Left colon (tissue), 2 donors: Measurements from ENCODE around the gene ALDH6A1. TPM values are rescaled to one million over a fixed set of nuclear protein-coding genes. Genes with fewer than 3 reads are reported as not detected.

Source experiments
- ATAC-seq: fragments of 200-7000 bp; cut with Tn5 transposase; one replicate; pipeline ENCODE4 v1.9.1; 2020; ENCODE audit warnings: mild to moderate bottlenecking, moderate library complexity
- DNase-seq, 2 donors: peaks; one replicate each; pipeline ENCODE4 v3.0.0-alpha.2; 2020
- intact Hi-C, 2 donors: fragments of 100-400 bp; cut with DNase I in 1 of 2; cut with micrococcal nuclease in 1 of 2; formaldehyde crosslinking; loops; one replicate each; pipeline versions ENCODE4 v1.11.2 to v1.14.0; 2022; cut with DNase I, micrococcal nuclease
- total RNA-seq, 2 donors: library from RNA; stranded (reverse); fragmentation: NEBNext Ultra II Directional; extraction: Animal tissue kit (Norgen Biotek cat#: 25700); gene quantifications; one replicate each; pipeline ENCODE4 v1.2.1, GENCODE V29; 2021
- donor health status: DM: no; HTN: no; CAD: no.
- donor health status: DM: yes; HTN: yes; CAD: no.

Gene ALDH6A1
- total RNA-seq, 2 donors from 2014 or later: 29.4 to 47.1 TPM

- DNase-seq (no peak), ATAC-seq (no peak)
- intact Hi-C loops: no loop called here
These were observed 19.8 kb downstream of the ALDH6A1 start for GRCh38 chr14:74064426-74064825.

GRCh38 chr14:74062809-74063150 is 21.5 kb downstream of the ALDH6A1 start:
- intact Hi-C loops: no loop called here
- ATAC-seq: no peak

GRCh38 chr14:74049876-74050495 is 34.3 kb downstream of the ALDH6A1 start:
- DNase-seq (no peak), ATAC-seq (no peak)
- intact Hi-C loops: no loop called here

More at GRCh38 chr14:74062809-74063150, 21.5 kb downstream of the ALDH6A1 start:
- DNase-seq: no peak

GRCh38 chr14:74048281-74048680 is 36.0 kb downstream of the ALDH6A1 start:
- DNase-seq (no peak), ATAC-seq (no peak)
- intact Hi-C loops: no loop called here

- no peak for DNase-seq
- no peak for ATAC-seq
- intact Hi-C loops: no loop called here
These were observed 38.7 kb downstream of the ALDH6A1 start for GRCh38 chr14:74045522-74045921.

GRCh38 chr14:74042296-74042695 is 42.0 kb downstream of the ALDH6A1 start:
- intact Hi-C loops: no loop called here
- DNase-seq (no peak), ATAC-seq (peak; percentile 68)

- ATAC-seq (peak; percentile 76), DNase-seq (no peak)
- intact Hi-C loops: no loop called here
These were observed 46.0 kb downstream of the ALDH6A1 start for GRCh38 chr14:74038020-74038859.

GRCh38 chr14:74035556-74035955 is 48.7 kb downstream of the ALDH6A1 start:
- intact Hi-C loops: no loop called here
- ATAC-seq: no peak
- no peak for DNase-seq

GRCh38 chr14:74034572-74034971 is 49.7 kb downstream of the ALDH6A1 start:
- ATAC-seq (no peak), DNase-seq (no peak)
- intact Hi-C loops: no loop called here

GRCh38 chr14:74029136-74029535 is 55.1 kb downstream of the ALDH6A1 start:
- intact Hi-C loops: no loop called here
- DNase-seq (no peak), ATAC-seq (no peak)

- DNase-seq (no peak), ATAC-seq (no peak)
- intact Hi-C loops: no loop called here
These were observed 61.9 kb downstream of the ALDH6A1 start for GRCh38 chr14:74022346-74022745.

GRCh38 chr14:74019408-74020137 is 64.7 kb downstream of the ALDH6A1 start:
- ATAC-seq: no peak
- no peak for DNase-seq
- intact Hi-C loops: no loop called here

GRCh38 chr14:74018586-74019407 is 65.5 kb downstream of the ALDH6A1 start, which contains the start of the genes BBOF1 and ENTPD5:
TSS of gene BBOF1 (plus strand) at chr14:74019349. CDS start at chr14:74019479, 130 bp downstream.
TSS of gene ENTPD5 (minus strand) at chr14:74019288. CDS start at chr14:73988102, 31,186 bp downstream.
- intact Hi-C loops: no loop called here
- ATAC-seq (peak; percentile 92), DNase-seq (peak; percentile 81 to 87)

- DNase-seq (no peak), ATAC-seq (peak; percentile 31)
These were observed 66.1 kb downstream of the ALDH6A1 start for GRCh38 chr14:74018174-74018585.

GRCh38 chr14:74015963-74016362 is 68.3 kb downstream of the ALDH6A1 start:
- DNase-seq: no peak
- intact Hi-C loops: no loop called here
- no peak for ATAC-seq

More at GRCh38 chr14:74018174-74018585, 66.1 kb downstream of the ALDH6A1 start:
- intact Hi-C loops: no loop called here

- DNase-seq (no peak), ATAC-seq (no peak)
- intact Hi-C loops: no loop called here
These were observed 69.1 kb downstream of the ALDH6A1 start for GRCh38 chr14:74015176-74015575.

GRCh38 chr14:74014299-74014698 is 70.0 kb downstream of the ALDH6A1 start:
- ATAC-seq (no peak), DNase-seq (no peak)
- intact Hi-C loops: no loop called here

- intact Hi-C loops: no loop called here
- DNase-seq (no peak), ATAC-seq (peak; percentile 86)
These were observed 75.3 kb downstream of the ALDH6A1 start for GRCh38 chr14:74008843-74009499.
